Keratinocyte (primary cell): ENCODE data around the gene FNTB. TPM values are rescaled to one million over a fixed set of nuclear protein-coding genes. Genes with fewer than 3 reads are reported as not detected.

Experiments used
- DNase-seq: peaks from one replicate; pipeline ENCODE4 v3.0.0-alpha.2; 2011; ENCODE audit warnings: low read depth, missing footprints, low spot score
- FAIRE-seq: peaks from 2 replicates; lab custom pipeline; 2011; peaks lifted over from hg19 to GRCh38; lab: Jason Lieb, UNC
- H2AFZ ChIP-seq: 2 replicates; pipeline ENCODE4 v1.6.0; 2012; ENCODE audit warnings: low read length, control low read depth, inconsistent platforms; ENCODE audit not compliant: control insufficient read depth
- H3K27ac ChIP-seq: 2 replicates; pipeline ENCODE4 v1.5.1; 2011; ENCODE audit warnings: low read length; ENCODE audit not compliant: control insufficient read depth, insufficient read depth
- H3K27me3 ChIP-seq: 3 replicates; pipeline ENCODE4 v1.6.0; 2011; ENCODE audit warnings: low read length; ENCODE audit not compliant: control insufficient read depth, insufficient read depth; ENCODE audit errors: extremely low read depth
- H3K36me3 ChIP-seq, 2 experiments: 2 replicates in 1 of 2; 3 replicates in 1 of 2; pipeline ENCODE4 v1.5.1; 2011; ENCODE audit warnings: low read length in 2 of 2, mild to moderate bottlenecking in 1 of 2; ENCODE audit not compliant: control insufficient read depth in 2 of 2, insufficient read depth in 2 of 2; ENCODE audit errors: extremely low read depth in 1 of 2
- H3K4me1 ChIP-seq: 3 replicates; pipeline ENCODE4 v1.5.1; 2011; ENCODE audit warnings: low read length; ENCODE audit not compliant: control insufficient read depth, insufficient read depth; ENCODE audit errors: extremely low read depth
- H3K4me2 ChIP-seq: 3 replicates; pipeline ENCODE4 v1.6.0; 2011; ENCODE audit warnings: low read depth, low read length; ENCODE audit not compliant: control insufficient read depth, insufficient read depth; ENCODE audit errors: extremely low read depth
- H3K4me3 ChIP-seq, 3 experiments: fragments of 200-600 bp in 1 of 3; sonication (generic) in 1 of 3; 2 replicates in 2 of 3; 3 replicates in 1 of 3; pipeline ENCODE4 v1.5.1; 2011 to 2016; ENCODE audit warnings: low read length in 3 of 3, mild to moderate bottlenecking in 3 of 3, control low read depth in 2 of 3, inconsistent platforms in 1 of 3, low read depth in 1 of 3, mixed read lengths in 1 of 3, mixed run types in 1 of 3, moderate library complexity in 1 of 3; ENCODE audit not compliant: control insufficient read depth in 2 of 3, insufficient read depth in 2 of 3; ENCODE audit errors: extremely low read depth in 1 of 3
- H3K79me2 ChIP-seq: 2 replicates; pipeline ENCODE4 v1.6.0; 2012; ENCODE audit warnings: low read length; ENCODE audit not compliant: control insufficient read depth, insufficient read depth
- H3K9ac ChIP-seq: 3 replicates; pipeline ENCODE4 v1.6.0; 2011; ENCODE audit warnings: low read length; ENCODE audit not compliant: control insufficient read depth, insufficient read depth; ENCODE audit errors: extremely low read depth
- H3K9me1 ChIP-seq: 3 replicates; pipeline ENCODE4 v1.6.0; 2011; ENCODE audit warnings: low read length; ENCODE audit not compliant: control insufficient read depth, insufficient read depth; ENCODE audit errors: extremely low read depth
- H3K9me3 ChIP-seq: 2 replicates; pipeline ENCODE4 v1.5.1; 2012; ENCODE audit warnings: low read depth, low read length; ENCODE audit not compliant: control insufficient read depth
- H4K20me1 ChIP-seq: 3 replicates; pipeline ENCODE4 v1.6.0; 2011; ENCODE audit warnings: low read length; ENCODE audit not compliant: control insufficient read depth, insufficient read depth; ENCODE audit errors: extremely low read depth
- CTCF ChIP-seq, 3 experiments: IDR thresholded peaks in 1 of 3; conservative IDR thresholded peaks in 1 of 3; optimal IDR thresholded peaks in 1 of 3; 2 replicates in 2 of 3; 3 replicates in 1 of 3; pipeline versions ENCODE3 to v1.5.1; 2011; ENCODE audit warnings: low read length in 3 of 3, mild to moderate bottlenecking in 3 of 3, moderate library complexity in 2 of 3, control low read depth in 1 of 3, inconsistent platforms in 1 of 3; ENCODE audit not compliant: insufficient read depth in 2 of 3; ENCODE audit errors: extremely low read depth in 1 of 3
- EZH2 ChIP-seq: IDR thresholded peaks from one replicate; pipeline ENCODE4 v1.6.1; 2012; ENCODE audit warnings: inconsistent platforms, mild to moderate bottlenecking, low read length, moderate library complexity
- dilution Hi-C: fragments of 300-500 bp; cut with MboI; formaldehyde crosslinking; loops from one replicate; pipeline ENCODE4 v1.7.0; 2020; ENCODE audit warnings: low sequenced_read_pairs; ENCODE audit not compliant: extremely low pct_ligation_motif_present
- polyA plus RNA-seq, 5 experiments: library from polyadenylated mRNA; depleted of rRNA in 3 of 5; stranded (reverse) in 3 of 5; stranded (forward) in 1 of 5; unstranded in 1 of 5; fragments of >200 nt; gene quantifications; 1 replicate in 1 of 5; 2 replicates in 3 of 5; 3 replicates in 1 of 5; pipeline versions ENCODE4 v1.2.1 to v1.2.3, GENCODE V29; 2011 to 2012; ENCODE audit warnings: missing spikeins in 2 of 5, low read depth in 1 of 5, low replicate concordance in 1 of 5

Gene FNTB
- polyA plus RNA-seq, 1 donor (not counting 4 experiments of a cell fraction or from before 2014, with no cell fraction given): 10.1 TPM

GRCh38 chr14:65092349-65092748 is 105.7 kb downstream of the FNTB start:
- Histone ChIP-seq H3K4me3 (no peak overlapping the region), H3K9me1 (peaks cover 2% of the 10 kb centered on the region), H3K27me3 (no peaks in the 10 kb centered on the region), H3K9me3 (no peaks in the 10 kb centered on the region), H3K36me3 (peaks cover 44 to 53% of the 10 kb centered on the region in 2 experiments), H3K4me2 (no peak overlapping the region), H2AFZ (no peak overlapping the region), H3K9ac (no peak overlapping the region), H3K27ac (no peak overlapping the region), H3K79me2 (peaks cover 54% of the 10 kb centered on the region), H3K4me1 (peaks cover 9% of the 10 kb centered on the region), H4K20me1 (peaks cover 3% of the 10 kb centered on the region)
- dilution Hi-C loops: no loop called here
- no peak for DNase-seq
- TF ChIP-seq EZH2 (no peak), CTCF (optimal IDR thresholded peaks at IDR 0.05 in 1 of 3, IDR thresholded peaks at IDR 0.05 in 1 of 3, conservative IDR thresholded peaks at IDR 0.05 in 1 of 3; ENCODE audit: extremely low read depth in 1 of 3, insufficient read depth in 2 of 3, low read length in 3 of 3) (no peak)
- FAIRE-seq: no peak

GRCh38 chr14:65095633-65096205 is 109.0 kb downstream of the FNTB start:
- TF ChIP-seq CTCF (optimal IDR thresholded peaks at IDR 0.05 in 1 of 3, IDR thresholded peaks at IDR 0.05 in 1 of 3, conservative IDR thresholded peaks at IDR 0.05 in 1 of 3; ENCODE audit: extremely low read depth in 1 of 3, insufficient read depth in 2 of 3, low read length in 3 of 3): no peak
- TF ChIP-seq EZH2: no peak
- peaks cover 2% of the 10 kb centered on the region for H3K9me1 ChIP-seq
- H3K27ac ChIP-seq: no peak overlapping the region
- no peak overlapping the region for H3K4me2 ChIP-seq
- H3K4me1 ChIP-seq: peaks cover 15% of the 10 kb centered on the region
- peaks cover 3% of the 10 kb centered on the region for H4K20me1 ChIP-seq
- DNase-seq: no peak
- dilution Hi-C loops: no loop called here
- FAIRE-seq: no peak
- no peak overlapping the region for H3K4me3 ChIP-seq
- H3K9ac ChIP-seq: no peak overlapping the region
- H3K36me3 ChIP-seq: peaks cover 31 to 41% of the 10 kb centered on the region in 2 experiments
- no peaks in the 10 kb centered on the region for H3K9me3 ChIP-seq
- peaks cover 61% of the 10 kb centered on the region for H3K79me2 ChIP-seq
- H3K27me3 ChIP-seq: no peaks in the 10 kb centered on the region
- H2AFZ ChIP-seq: no peak overlapping the region
